ENCODE measurements around the gene DNM3. TPM values are rescaled to one million over a fixed set of nuclear protein-coding genes. Genes with fewer than 3 reads are reported as not detected.

The DNM3 gene
- total RNA-seq, 4 donors from 2014 or later, result 2.7 to 3.3 TPM; not detected in 2

DNA sequence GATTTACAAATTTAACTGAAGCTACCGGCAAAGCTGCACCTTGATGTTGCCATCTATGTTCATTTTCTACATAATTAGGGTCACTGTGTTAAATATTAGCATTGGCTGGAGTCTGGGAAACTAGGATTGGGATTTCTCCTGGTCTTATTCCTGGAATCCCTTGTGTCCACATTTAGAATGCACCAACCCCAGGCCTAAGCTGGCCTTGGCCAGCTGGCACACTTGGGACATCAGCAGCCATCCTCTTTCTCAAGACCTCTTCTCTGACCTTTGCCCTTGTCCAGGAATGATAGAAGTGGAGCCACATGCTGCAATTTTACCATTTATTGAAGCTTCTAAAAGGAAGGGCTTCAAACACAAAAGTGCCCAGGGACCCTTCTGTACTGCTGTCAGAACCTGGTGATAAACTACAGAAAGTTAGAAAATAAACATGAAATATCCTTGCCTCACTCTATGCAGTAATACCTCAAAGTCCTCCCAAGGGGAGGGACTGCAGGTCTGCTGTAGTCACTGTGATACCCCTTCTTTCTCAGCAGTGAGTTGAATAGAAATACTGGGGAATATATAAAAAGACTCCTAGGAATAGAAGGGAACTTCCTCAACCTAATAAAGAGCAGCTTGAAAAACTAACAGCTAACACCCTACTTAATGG, 616.3 kb downstream of the DNM3 start:
- in situ Hi-C loops (cut with MboI; ENCODE audit: low pct_ligation_motif_present in 1 of 4, low pct_unique_long_range_greater_than_20kb in 1 of 4, low sequenced_read_pairs in 3 of 4), result loop anchor here (25.0 kb wide), 1 partner anchor 255 kb away; no protein-coding TSS in a partner anchor
- Histone ChIP-seq H3K27me3 (no peaks in the 10 kb centered on the region), H3K36me3 (no peaks in the 10 kb centered on the region), H3K9me3 (no peaks in the 10 kb centered on the region), H3K27ac (no peak overlapping the region), H3K4me1 (peaks cover 0 to 7% (median 2%) of the 10 kb centered on the region in 4 donors), H3K4me3 (no peak overlapping the region)
- TF ChIP-seq POLR2A (IDR thresholded peaks at IDR 0.05), result no peak
- no peak for TF ChIP-seq POLR2AphosphoS5 (IDR thresholded peaks at IDR 0.05)
- TF ChIP-seq EP300 (IDR thresholded peaks at IDR 0.05; ENCODE audit: low read depth), result no peak
- TF ChIP-seq, protein P1, sequence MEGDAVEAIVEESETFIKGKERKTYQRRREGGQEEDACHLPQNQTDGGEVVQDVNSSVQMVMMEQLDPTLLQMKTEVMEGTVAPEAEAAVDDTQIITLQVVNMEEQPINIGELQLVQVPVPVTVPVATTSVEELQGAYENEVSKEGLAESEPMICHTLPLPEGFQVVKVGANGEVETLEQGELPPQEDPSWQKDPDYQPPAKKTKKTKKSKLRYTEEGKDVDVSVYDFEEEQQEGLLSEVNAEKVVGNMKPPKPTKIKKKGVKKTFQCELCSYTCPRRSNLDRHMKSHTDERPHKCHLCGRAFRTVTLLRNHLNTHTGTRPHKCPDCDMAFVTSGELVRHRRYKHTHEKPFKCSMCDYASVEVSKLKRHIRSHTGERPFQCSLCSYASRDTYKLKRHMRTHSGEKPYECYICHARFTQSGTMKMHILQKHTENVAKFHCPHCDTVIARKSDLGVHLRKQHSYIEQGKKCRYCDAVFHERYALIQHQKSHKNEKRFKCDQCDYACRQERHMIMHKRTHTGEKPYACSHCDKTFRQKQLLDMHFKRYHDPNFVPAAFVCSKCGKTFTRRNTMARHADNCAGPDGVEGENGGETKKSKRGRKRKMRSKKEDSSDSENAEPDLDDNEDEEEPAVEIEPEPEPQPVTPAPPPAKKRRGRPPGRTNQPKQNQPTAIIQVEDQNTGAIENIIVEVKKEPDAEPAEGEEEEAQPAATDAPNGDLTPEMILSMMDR (IDR thresholded peaks at IDR 0.05), result no peak
- no peak for DNase-seq
- WGBS, 2 donors (ENCODE audit: low coverage in 1 of 2), result 100% methylated on average over 1 of the region's 1 CpG
- intact Hi-C loops (cut with DNase I; ENCODE audit: low total_unique reads), result no loop called here

DNA sequence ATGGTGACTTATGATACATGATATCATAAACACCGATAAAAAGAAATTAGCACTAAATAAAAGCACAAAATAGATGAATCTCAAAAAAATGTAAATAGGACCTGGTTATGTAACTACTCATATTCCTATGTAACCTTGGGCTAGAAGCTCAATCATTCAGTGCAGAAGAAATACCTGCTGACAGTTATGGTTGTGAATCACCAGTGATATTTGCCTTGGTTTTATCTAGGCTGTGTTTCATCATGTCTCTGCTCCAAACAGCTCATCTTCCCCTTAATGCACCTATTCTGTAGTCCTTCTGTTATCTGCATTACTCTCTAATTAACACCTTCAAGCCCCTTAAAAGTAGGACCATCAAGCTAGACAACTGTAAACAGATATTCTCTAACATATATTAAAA, 618.9 kb downstream of the DNM3 start:
- WGBS, 2 donors (ENCODE audit: low coverage in 1 of 2), result 93 to 94% methylated on average over 1 of the region's 1 CpG
- intact Hi-C loops (cut with DNase I; ENCODE audit: low total_unique reads) (no loop called here), in situ Hi-C loops (cut with MboI; ENCODE audit: low pct_ligation_motif_present in 1 of 4, low pct_unique_long_range_greater_than_20kb in 1 of 4, low sequenced_read_pairs in 3 of 4) (loop anchor here (25.0 kb wide), 1 partner anchor 252 kb away; no protein-coding TSS in a partner anchor)
- no peak overlapping the region for H3K4me3 ChIP-seq
- no peaks in the 10 kb centered on the region for H3K9me3 ChIP-seq
- no peaks in the 10 kb centered on the region for H3K4me1 ChIP-seq
- no peak overlapping the region for H3K27ac ChIP-seq
- no peaks in the 10 kb centered on the region for H3K36me3 ChIP-seq
- no peaks in the 10 kb centered on the region for H3K27me3 ChIP-seq
- TF ChIP-seq POLR2A (IDR thresholded peaks at IDR 0.05), result no peak
- no peak for TF ChIP-seq EP300 (IDR thresholded peaks at IDR 0.05; ENCODE audit: low read depth)
- TF ChIP-seq POLR2AphosphoS5 (IDR thresholded peaks at IDR 0.05), result no peak
- TF ChIP-seq, protein P1 (IDR thresholded peaks at IDR 0.05), result no peak
- no peak for DNase-seq

DNA sequence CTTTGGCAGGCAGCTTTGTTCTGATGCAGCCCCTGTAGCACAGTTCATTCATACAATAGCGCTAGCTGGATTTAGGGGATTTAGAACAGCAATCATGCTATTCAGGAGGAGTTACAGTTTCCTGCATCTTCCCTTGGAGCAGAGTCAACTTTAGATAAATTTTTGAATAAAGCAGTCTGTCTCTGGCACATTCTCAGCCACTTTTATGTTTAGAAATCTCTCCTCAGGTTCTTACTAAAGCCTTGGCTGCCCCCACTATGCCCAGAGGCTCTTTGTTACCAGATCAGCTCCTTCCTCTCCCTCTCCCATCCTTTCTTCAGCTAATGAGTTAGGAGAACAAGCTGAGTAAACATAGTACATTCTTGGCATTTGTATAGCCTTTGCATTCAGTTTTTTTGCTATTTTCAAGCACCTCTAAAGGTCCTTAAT, 619.6 kb downstream of the DNM3 start:
- intact Hi-C loops (cut with DNase I; ENCODE audit: low total_unique reads) (no loop called here), in situ Hi-C loops (cut with MboI; ENCODE audit: low pct_ligation_motif_present in 1 of 4, low pct_unique_long_range_greater_than_20kb in 1 of 4, low sequenced_read_pairs in 3 of 4) (loop anchor here (25.0 kb wide), 1 partner anchor 251 kb away; no protein-coding TSS in a partner anchor)
- WGBS, 2 donors (ENCODE audit: low coverage in 1 of 2), result 79% methylated on average over 1 of the region's 1 CpG; no CpG with 5 or more reads in 1 of the 2 donors
- H3K4me3 ChIP-seq, result no peak overlapping the region
- no peaks in the 10 kb centered on the region for H3K27me3 ChIP-seq
- H3K36me3 ChIP-seq, result no peaks in the 10 kb centered on the region
- no peak for DNase-seq
- H3K27ac ChIP-seq, result no peak overlapping the region
- no peaks in the 10 kb centered on the region for H3K4me1 ChIP-seq
- TF ChIP-seq, protein P1 (IDR thresholded peaks at IDR 0.05), result no peak
- TF ChIP-seq EP300 (IDR thresholded peaks at IDR 0.05; ENCODE audit: low read depth) (no peak), POLR2AphosphoS5 (IDR thresholded peaks at IDR 0.05) (no peak), POLR2A (IDR thresholded peaks at IDR 0.05) (no peak)
- H3K9me3 ChIP-seq, result no peaks in the 10 kb centered on the region

Small RNA genes within 50 kb of the gene (small RNA-seq; reads per million reads assigned to genes)
- gene MIR199A2 (1.6 to 3.0 (median 2.4) reads per million in 4 donors), gene RNU6-157P (0 reads per million in 4 donors)

Other genes starting within 250 kb of the DNM3 start
- gene MYOCOS, start 219.3 kb upstream of the DNM3 start, total RNA-seq, result not detected
- gene MYOC, start 188.8 kb upstream of the DNM3 start, total RNA-seq, result 1 to 10 TPM in 3 of 4 donors, under 1 TPM in 1; 0.40 to 7.6 (median 2.5) TPM
- 10 to 100 TPM in 1 of 4 donors, 1 to 10 TPM in 3; 6.0 to 14.3 (median 9.4) TPM for gene VAMP4, start 99.4 kb upstream of the DNM3 start, total RNA-seq
- 10 to 100 TPM; 10.5 to 80.8 (median 25.8) TPM for gene METTL13, start 59.8 kb upstream of the DNM3 start, total RNA-seq